Measurements from ENCODE around the gene MAML2. TPM values are rescaled to one million over a fixed set of nuclear protein-coding genes. Genes with fewer than 3 reads are reported as not detected.

MAML2 gene
- total RNA-seq, 1 donor from 2014 or later = 18.7 TPM

GRCh38 chr11:96079691-96080090 lies 263.3 kb downstream of the MAML2 start:
- H3K36me3 Mint-ChIP-seq (ENCODE audit: low read depth) = no peaks in the 10 kb centered on the region
- no peak overlapping the region for H3K4me3 Mint-ChIP-seq
- peaks cover 21% of the 10 kb centered on the region for H3K4me1 Mint-ChIP-seq
- no peaks in the 10 kb centered on the region for H3K9me3 Mint-ChIP-seq
- no peak for TF ChIP-seq CTCF (conservative IDR thresholded peaks at IDR 0.05)
- no peak for DNase-seq (ENCODE audit: low read depth, low spot score)
- H3K27me3 Mint-ChIP-seq (ENCODE audit: low read depth) = no peaks in the 10 kb centered on the region
- H3K27ac Mint-ChIP-seq (ENCODE audit: unreplicated experiment) = no peak overlapping the region

- peaks cover 28% of the 10 kb centered on the region for H3K4me1 Mint-ChIP-seq
- no peaks in the 10 kb centered on the region for H3K27me3 Mint-ChIP-seq (ENCODE audit: low read depth)
- no peaks in the 10 kb centered on the region for H3K9me3 Mint-ChIP-seq
- no peak for DNase-seq (ENCODE audit: low read depth, low spot score)
- peaks cover 3% of the 10 kb centered on the region for H3K36me3 Mint-ChIP-seq (ENCODE audit: low read depth)
- TF ChIP-seq CTCF (conservative IDR thresholded peaks at IDR 0.05) = no peak
- no peak overlapping the region for H3K4me3 Mint-ChIP-seq
- H3K27ac Mint-ChIP-seq (ENCODE audit: unreplicated experiment) = peak overlapping the region; percentile 83
These were observed 267.4 kb downstream of the MAML2 start for GRCh38 chr11:96075532-96075959.

- Mint-ChIP-seq H3K27ac (ENCODE audit: unreplicated experiment) (no peak overlapping the region), H3K27me3 (ENCODE audit: low read depth) (no peaks in the 10 kb centered on the region), H3K4me3 (no peak overlapping the region), H3K4me1 (peaks cover 28% of the 10 kb centered on the region), H3K36me3 (ENCODE audit: low read depth) (peaks cover 3% of the 10 kb centered on the region), H3K9me3 (no peaks in the 10 kb centered on the region)
- TF ChIP-seq CTCF (conservative IDR thresholded peaks at IDR 0.05) = no peak
- no peak for DNase-seq (ENCODE audit: low read depth, low spot score)
These were observed 268.3 kb downstream of the MAML2 start for GRCh38 chr11:96074551-96075310.

GRCh38 chr11:96073536-96073935 lies 269.5 kb downstream of the MAML2 start:
- no peak for DNase-seq (ENCODE audit: low read depth, low spot score)
- no peak overlapping the region for H3K4me3 Mint-ChIP-seq
- peaks cover 3% of the 10 kb centered on the region for H3K36me3 Mint-ChIP-seq (ENCODE audit: low read depth)
- H3K9me3 Mint-ChIP-seq = no peaks in the 10 kb centered on the region
- peaks cover 28% of the 10 kb centered on the region for H3K4me1 Mint-ChIP-seq
- no peak for TF ChIP-seq CTCF (conservative IDR thresholded peaks at IDR 0.05)
- no peak overlapping the region for H3K27ac Mint-ChIP-seq (ENCODE audit: unreplicated experiment)
- H3K27me3 Mint-ChIP-seq (ENCODE audit: low read depth) = no peaks in the 10 kb centered on the region

GRCh38 chr11:96072592-96072991 lies 270.4 kb downstream of the MAML2 start:
- peaks cover 3% of the 10 kb centered on the region for H3K36me3 Mint-ChIP-seq (ENCODE audit: low read depth)
- H3K9me3 Mint-ChIP-seq = no peaks in the 10 kb centered on the region
- H3K27me3 Mint-ChIP-seq (ENCODE audit: low read depth) = no peaks in the 10 kb centered on the region
- no peak for DNase-seq (ENCODE audit: low read depth, low spot score)
- no peak overlapping the region for H3K4me3 Mint-ChIP-seq
- no peak overlapping the region for H3K27ac Mint-ChIP-seq (ENCODE audit: unreplicated experiment)
- peaks cover 36% of the 10 kb centered on the region for H3K4me1 Mint-ChIP-seq
- no peak for TF ChIP-seq CTCF (conservative IDR thresholded peaks at IDR 0.05)
